Activated CD8-positive, alpha-beta memory T cell treated with anti-CD3 and anti-CD28 coated beads, Interleukin-2, amount 50 U/mL, for 24 hours (primary cell): ENCODE measurements around the gene CYP4F3.
"Not testable (repeated sequence)": the region's sequence is repeated elsewhere in the genome, so short reads cannot be mapped to it uniquely, and the experiment has no call there.

Experiments used
- DNase-seq: peaks from one replicate; pipeline ENCODE4 v3.0.0-alpha.2; 2020; ENCODE audit errors: extremely low read depth

CYP4F3 gene

DNA sequence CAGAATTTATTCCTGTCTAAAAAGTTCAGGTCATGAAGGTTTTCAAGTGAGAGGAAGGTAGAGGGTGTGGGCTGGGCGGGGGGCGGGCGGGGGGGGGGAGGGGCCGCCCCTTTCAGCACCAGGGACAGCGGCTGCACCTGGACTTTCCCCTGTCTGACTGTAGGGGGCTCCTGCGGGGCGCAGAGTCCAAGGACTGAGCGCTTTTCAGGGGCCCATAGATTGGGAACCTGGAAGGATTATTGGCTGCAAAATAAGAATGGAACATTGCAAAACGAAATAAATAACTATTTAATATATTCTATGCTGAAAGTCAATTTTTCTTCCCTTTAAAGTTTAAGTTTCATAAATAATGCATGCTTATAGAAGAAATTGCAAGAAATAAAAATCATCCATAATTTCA is 8.9 kb upstream of the CYP4F3 start:
- no peak for DNase-seq

DNA sequence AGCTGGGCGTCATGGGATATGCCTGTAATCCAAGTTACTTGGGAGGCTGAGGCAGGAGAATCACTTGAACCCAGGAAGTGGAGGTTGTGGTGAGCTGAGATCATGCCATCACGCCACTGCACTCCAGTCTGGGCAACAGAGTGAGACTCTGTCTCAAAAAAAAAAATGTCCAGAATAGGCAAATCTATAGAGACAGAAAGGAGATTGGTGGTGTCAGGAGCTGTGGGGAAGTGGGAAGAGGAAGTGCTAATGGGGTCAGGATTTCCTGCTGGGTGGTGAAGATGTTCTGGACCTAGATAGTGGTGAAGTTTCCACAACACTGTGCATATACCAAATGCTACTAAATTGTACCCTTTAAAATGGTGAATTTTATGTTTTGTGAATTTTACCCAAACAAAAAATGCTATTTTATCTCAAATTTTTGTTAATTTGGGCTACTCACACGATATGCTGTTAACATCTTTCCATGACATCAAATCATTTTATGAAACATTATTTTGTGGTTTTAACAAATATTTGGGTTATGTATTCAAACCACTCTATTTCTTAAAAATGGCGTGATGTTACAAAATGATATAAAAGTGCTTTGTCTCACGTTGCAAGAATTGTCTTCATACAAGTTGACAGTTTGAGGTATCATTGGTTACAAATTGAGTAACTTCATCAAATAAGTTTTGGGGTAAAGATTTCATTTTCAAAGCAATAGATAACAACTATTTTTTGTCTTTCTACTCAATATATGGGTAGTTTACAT is 7.4 kb upstream of the CYP4F3 start:
- DNase-seq: no peak

DNA sequence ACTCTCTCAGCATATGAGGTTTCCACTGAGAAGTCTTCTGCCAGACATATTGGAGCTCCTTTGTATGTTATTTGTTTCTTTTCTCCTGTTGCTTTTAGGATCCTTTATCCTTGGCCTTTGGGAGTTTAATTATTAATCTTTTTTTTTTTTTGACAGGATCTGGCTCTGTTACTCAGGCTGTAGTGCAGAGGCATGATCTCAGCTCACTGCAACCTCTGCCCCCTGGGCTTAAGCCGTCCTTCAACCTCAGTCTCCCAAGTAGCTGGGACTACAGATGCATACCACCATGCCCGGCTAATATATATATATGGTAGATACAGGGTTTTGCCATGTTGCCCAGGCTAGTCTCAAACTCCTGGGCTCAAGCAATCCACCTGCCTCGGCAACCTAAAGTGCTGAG is 6.6 kb upstream of the CYP4F3 start:
- no peak for DNase-seq

DNA sequence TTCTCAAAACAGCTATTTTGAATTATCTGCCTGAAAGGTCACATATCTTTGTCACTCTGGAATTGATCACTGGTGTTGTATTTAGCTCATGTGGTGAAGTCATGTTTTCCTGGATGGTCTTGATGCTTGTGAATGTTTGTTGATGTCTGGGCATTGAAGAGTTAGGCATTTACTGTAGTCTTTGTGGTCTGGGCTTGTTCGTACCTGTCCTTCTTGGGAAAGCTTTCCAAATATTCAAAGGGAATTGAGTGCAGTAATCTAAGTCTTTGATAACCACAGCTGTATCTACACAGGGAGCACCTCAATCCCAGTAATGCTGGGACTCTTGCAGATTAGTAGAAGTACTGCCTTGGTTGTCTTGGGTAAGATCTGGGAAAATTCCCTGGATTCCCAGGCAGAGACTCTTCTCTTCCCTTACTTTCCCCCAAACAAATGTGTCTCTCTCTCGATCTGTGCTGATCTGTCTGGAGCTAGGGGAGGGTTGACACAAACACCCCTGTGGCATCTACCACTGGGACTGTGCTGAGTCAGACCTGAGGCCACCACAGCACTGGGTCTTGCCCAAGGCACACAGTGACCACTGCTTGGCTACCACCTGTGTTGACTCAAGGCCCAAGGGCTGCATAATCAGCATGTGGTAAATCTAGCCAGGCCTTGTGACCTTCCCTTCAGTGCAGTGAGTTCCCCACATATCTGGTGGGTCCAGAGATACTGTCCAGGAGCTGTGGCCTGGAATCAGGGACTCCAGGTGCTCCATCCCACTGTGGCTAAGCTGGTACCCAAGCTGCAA is 5.5 kb upstream of the CYP4F3 start:
- no peak for DNase-seq

DNA sequence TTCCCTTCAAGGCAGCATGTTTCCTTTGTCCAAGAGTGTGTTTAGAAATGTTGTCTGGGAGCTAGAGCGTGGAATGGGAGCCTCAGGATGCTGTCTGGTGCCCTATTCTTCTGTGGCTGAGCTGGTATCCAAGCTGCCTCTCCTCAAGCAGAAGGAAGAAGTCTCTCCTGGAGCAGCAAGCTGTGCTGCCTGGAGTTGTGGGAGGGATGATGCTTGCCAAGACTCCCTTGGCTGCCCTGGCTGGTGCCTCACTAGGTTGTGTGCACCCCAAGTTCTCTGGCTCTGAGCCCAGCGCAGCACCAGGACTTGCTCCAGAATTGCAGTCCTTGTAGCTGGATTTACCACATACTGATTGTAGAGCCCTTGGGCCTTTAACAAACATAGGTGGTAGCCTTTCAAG is 4.7 kb upstream of the CYP4F3 start:
- DNase-seq: no peak

GRCh38 chr19:15639596-15639995 is 1.1 kb upstream of the CYP4F3 start:
- DNase-seq: no peak

DNA sequence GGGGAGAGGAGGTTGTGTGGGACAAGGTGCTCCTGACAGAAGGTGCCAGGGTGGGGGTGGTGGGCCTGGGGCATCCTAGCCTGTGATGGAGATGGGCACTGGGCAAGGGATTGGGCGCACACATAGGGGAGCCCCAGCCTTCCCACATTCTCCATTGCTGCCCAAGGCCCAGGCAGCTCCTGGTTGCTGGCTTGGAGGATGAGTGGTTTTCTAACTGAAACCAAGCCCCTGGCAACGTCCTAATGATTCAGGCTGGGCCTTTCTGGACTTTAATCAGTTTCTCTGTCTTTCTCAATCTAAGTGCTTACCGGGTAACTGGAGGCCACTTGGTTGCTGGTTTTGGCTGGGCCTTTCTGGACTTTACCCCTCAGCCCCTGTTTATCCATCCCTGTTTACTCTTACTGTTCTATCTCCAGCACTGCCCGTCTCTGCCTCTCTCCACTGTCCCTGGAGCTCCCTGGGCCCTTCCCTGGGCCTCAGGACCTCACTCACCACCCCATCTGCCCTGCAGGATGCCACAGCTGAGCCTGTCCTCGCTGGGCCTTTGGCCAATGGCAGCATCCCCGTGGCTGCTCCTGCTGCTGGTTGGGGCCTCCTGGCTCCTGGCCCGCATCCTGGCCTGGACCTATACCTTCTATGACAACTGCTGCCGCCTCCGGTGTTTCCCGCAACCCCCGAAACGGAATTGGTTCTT is 354 bp downstream of the CYP4F3 start:
- no peak for DNase-seq

DNA sequence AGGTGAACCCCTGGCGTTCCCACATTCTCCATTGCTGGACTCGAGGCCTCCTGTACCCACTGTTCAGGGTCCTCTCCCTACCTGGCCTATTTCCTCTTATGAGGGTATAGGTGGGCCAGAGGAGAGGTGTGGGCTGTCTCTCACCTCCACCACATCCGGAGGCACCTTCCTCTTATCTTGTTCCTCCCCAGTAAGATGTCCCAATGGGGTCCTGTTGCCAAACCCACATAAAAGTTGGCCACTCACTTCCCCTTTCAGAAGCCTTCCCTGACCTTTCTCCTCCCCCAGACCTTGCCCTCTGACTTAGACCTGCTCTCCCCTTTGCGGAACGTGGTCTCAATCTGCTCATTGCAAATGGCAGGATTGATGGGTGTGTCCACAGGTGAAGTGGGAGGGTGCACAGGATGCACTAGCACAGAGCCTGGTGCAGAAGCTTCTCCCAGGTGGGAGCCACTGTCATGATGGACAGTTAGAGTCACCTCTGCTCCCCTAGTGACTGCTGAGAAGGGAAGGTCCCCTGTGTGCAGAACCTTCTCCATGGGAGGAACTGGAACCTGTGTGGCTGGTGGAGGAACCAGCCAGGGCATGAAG is 1.3 kb downstream of the CYP4F3 start:
- DNase-seq: no peak

- no peak for DNase-seq
These were observed 2.1 kb downstream of the CYP4F3 start for GRCh38 chr19:15642807-15643206.

GRCh38 chr19:15643387-15643786 is 2.7 kb downstream of the CYP4F3 start:
- no peak for DNase-seq

- no peak for DNase-seq
These were observed 3.5 kb downstream of the CYP4F3 start for GRCh38 chr19:15644066-15644741.

- no peak for DNase-seq
These were observed 4.1 kb downstream of the CYP4F3 start for GRCh38 chr19:15644816-15645215.

GRCh38 chr19:15649526-15649925 is 8.8 kb downstream of the CYP4F3 start:
- no peak for DNase-seq

DNA sequence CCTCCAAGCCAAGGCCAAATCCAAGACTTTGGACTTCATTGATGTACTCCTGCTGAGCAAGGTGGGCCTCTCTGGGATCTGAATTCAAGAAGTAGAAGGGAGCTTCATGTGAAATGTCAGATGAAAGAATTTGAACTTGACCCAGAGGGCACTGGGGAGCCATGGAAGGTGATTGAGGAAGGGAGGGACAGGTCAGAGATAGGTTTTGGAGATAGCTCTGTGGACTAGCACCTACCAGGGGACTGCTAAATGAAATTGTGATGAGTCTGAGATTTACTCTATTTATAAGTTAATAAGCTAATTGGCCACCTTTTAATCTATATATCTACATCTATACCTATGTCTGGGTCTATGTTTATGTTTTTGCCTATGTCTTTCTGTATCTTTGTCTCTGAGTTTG is 9.4 kb downstream of the CYP4F3 start:
- DNase-seq: not testable (repeated sequence)

GRCh38 chr19:15651791-15652190 is 11.1 kb downstream of the CYP4F3 start:
- no peak for DNase-seq

- no peak for DNase-seq
These were observed 12.0 kb downstream of the CYP4F3 start for GRCh38 chr19:15652559-15653278.

DNA sequence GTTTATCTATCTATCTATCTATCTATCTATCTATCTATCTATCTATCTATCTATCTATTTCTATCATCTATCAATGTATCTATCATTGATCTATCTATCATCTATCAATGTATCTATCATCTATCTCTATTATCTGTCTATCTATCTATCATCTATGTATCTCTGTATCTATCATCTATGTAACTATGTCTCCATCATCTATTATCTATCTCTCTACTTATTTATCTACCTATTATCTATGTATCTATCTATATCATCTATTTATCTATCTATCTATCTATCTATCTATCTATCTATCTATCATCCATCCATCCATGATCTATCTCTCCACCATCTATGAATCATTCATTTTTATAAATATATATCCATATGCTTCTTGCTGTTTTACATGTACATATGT is 15.8 kb downstream of the CYP4F3 start:
- DNase-seq: no peak

GRCh38 chr19:15663247-15663646 is 22.6 kb downstream of the CYP4F3 start:
- no peak for DNase-seq

GRCh38 chr19:15666186-15666585 is 25.5 kb downstream of the CYP4F3 start:
- DNase-seq: no peak

- no peak for DNase-seq
These were observed 26.2 kb downstream of the CYP4F3 start for GRCh38 chr19:15666883-15667282.

- DNase-seq: no peak
These were observed 28.7 kb downstream of the CYP4F3 start for GRCh38 chr19:15669440-15669839.
